ENCODE data around the gene PTPN1. TPM values are rescaled to one million over a fixed set of nuclear protein-coding genes. Genes with fewer than 3 reads are reported as not detected.

PTPN1 gene
- total and polyA plus RNA-seq, 2 of the 13 experiments (the other 11 are each of a cell fraction or from before 2014, with no cell fraction given): 17.7 to 37.2 TPM

GRCh38 chr20:50624351-50625016 lies 114.3 kb downstream of the PTPN1 start (continued):
- no peak for TF ChIP-seq SOX6 (IDR thresholded peaks at IDR 0.05)
- TF ChIP-seq SOX6 (CRISPR knock-in tag; IDR thresholded peaks at IDR 0.05): peak; percentile 61; the same call in 1 of the 2 replicates
- TF ChIP-seq ZNF891 (CRISPR knock-in tag; IDR thresholded peaks at IDR 0.05): peak; percentile 68
- TF ChIP-seq MYPOP (CRISPR knock-in tag; IDR thresholded peaks at IDR 0.05): 0 out of 2 replicates have a peak, but pooled peaks have one; percentile 38
- peak; percentile 50; the same call in 1 of the 2 replicates for TF ChIP-seq PPARG (CRISPR knock-in tag; conservative IDR thresholded peaks at IDR 0.05)
- no peak for TF ChIP-seq ONECUT2 (CRISPR knock-in tag; IDR thresholded peaks at IDR 0.05)
- peak; percentile 61; the same call in 1 of the 2 replicates for TF ChIP-seq ZBTB25 (CRISPR knock-in tag; IDR thresholded peaks at IDR 0.05)
- TF ChIP-seq HNRNPL (IDR thresholded peaks at IDR 0.05; ENCODE audit: low read depth, low read length): peak; percentile 89
- peak; percentile 80 for TF ChIP-seq ZNF263 (CRISPR knock-in tag; IDR thresholded peaks at IDR 0.05)
- TF ChIP-seq HOXD1 (CRISPR knock-in tag; IDR thresholded peaks at IDR 0.05): peak; percentile 61; the same call in 1 of the 2 replicates
- no peak for TF ChIP-seq ZNF138 (CRISPR knock-in tag; IDR thresholded peaks at IDR 0.05; ENCODE audit: low read depth)
- TF ChIP-seq ZXDC (CRISPR knock-in tag; IDR thresholded peaks at IDR 0.05): peak; percentile 74
- TF ChIP-seq NFE2 (CRISPR knock-in tag; IDR thresholded peaks at IDR 0.05): no peak
- TF ChIP-seq ATF6 (CRISPR knock-in tag; conservative IDR thresholded peaks at IDR 0.05): 0 out of 2 replicates have a peak, but pooled peaks have one; percentile 43
- 0 out of 2 replicates have a peak, but pooled peaks have one; percentile 37 for TF ChIP-seq TBP (CRISPR knock-in tag; IDR thresholded peaks at IDR 0.05)
- peak; percentile 23; the same call in 1 of the 2 replicates for TF ChIP-seq ZNF609 (CRISPR knock-in tag; IDR thresholded peaks at IDR 0.05; ENCODE audit: borderline replicate concordance)
- no peak for TF ChIP-seq NONO (IDR thresholded peaks at IDR 0.05)
- TF ChIP-seq NONO (CRISPR knock-in tag; conservative IDR thresholded peaks at IDR 0.05): peak; percentile 64; the same call in 1 of the 2 replicates
